GM23338 (cell line): ENCODE measurements around the gene LTBP2. TPM values are rescaled to one million over a fixed set of nuclear protein-coding genes. Genes with fewer than 3 reads are reported as not detected.

Experiments
- ATAC-seq: fragments of 200-7000 bp; cut with Tn5 transposase; 3 replicates; pipeline ENCODE4 v1.9.1; 2020
- DNase-seq: peaks from one replicate; pipeline ENCODE4 v3.0.0-alpha.2; 2015; ENCODE audit warnings: low spot score
- H2AFZ ChIP-seq: fragments of 200-600 bp; sonication (generic); 2 replicates; pipeline ENCODE4 v1.8.0; 2016; ENCODE audit warnings: antibody characterized with exemption, mild to moderate bottlenecking, moderate library complexity
- H3F3A ChIP-seq: fragments of 200-600 bp; sonication (generic); replicated peaks from 2 replicates; pipeline ENCODE4 v1.8.0; 2017; ENCODE audit warnings: antibody characterized with exemption, mixed run types, low read depth
- H3K27ac ChIP-seq: fragments of 200-600 bp; sonication (generic); 2 replicates; pipeline ENCODE4 v1.6.1; 2016; ENCODE audit warnings: low read depth
- H3K27me3 ChIP-seq: fragments of 200-600 bp; sonication (generic); 2 replicates; pipeline ENCODE4 v1.8.0; 2016; ENCODE audit warnings: mild to moderate bottlenecking, mixed run types, moderate library complexity; ENCODE audit not compliant: insufficient read depth
- H3K36me3 ChIP-seq: fragments of 200-600 bp; sonication (generic); 2 replicates; pipeline ENCODE4 v1.8.0; 2016; ENCODE audit warnings: mild to moderate bottlenecking; ENCODE audit not compliant: insufficient read depth
- H3K4me1 ChIP-seq: fragments of 200-600 bp; sonication (generic); 2 replicates; pipeline ENCODE4 v1.8.0; 2016; ENCODE audit warnings: mild to moderate bottlenecking, moderate library complexity; ENCODE audit not compliant: insufficient read depth
- H3K4me2 ChIP-seq: fragments of 200-600 bp; sonication (generic); 2 replicates; pipeline ENCODE4 v1.7.1; 2017; ENCODE audit warnings: mixed run types
- H3K4me3 ChIP-seq: fragments of 200-600 bp; sonication (generic); 2 replicates; pipeline ENCODE4 v1.6.1; 2016; ENCODE audit warnings: mixed run types
- H3K79me2 ChIP-seq: fragments of 200-600 bp; sonication (generic); replicated peaks from 2 replicates; pipeline ENCODE4 v1.8.0; 2017; ENCODE audit warnings: mild to moderate bottlenecking; ENCODE audit not compliant: insufficient read depth
- H3K9me2 ChIP-seq: fragments of 200-600 bp; sonication (generic); 2 replicates; pipeline ENCODE4 v1.8.0; 2017; ENCODE audit not compliant: insufficient read depth
- H4K20me1 ChIP-seq: fragments of 200-600 bp; sonication (generic); replicated peaks from 2 replicates; pipeline ENCODE4 v1.8.0; 2017; ENCODE audit warnings: mild to moderate bottlenecking; ENCODE audit not compliant: insufficient read depth
- H3K27ac Mint-ChIP-seq: 2 replicates; pipeline ENCODE4 v1.8.0; 2020; ENCODE audit warnings: inconsistent platforms, mild to moderate bottlenecking, moderate library complexity, mixed read lengths
- H3K27me3 Mint-ChIP-seq: 3 replicates; pipeline ENCODE4 v1.8.0; 2022; ENCODE audit warnings: low read depth, mild to moderate bottlenecking, moderate library complexity, mixed read lengths, inconsistent platforms; ENCODE audit not compliant: insufficient read depth, poor library complexity
- H3K36me3 Mint-ChIP-seq: 3 replicates; pipeline ENCODE4 v1.8.0; 2021; ENCODE audit warnings: low read depth, mild to moderate bottlenecking, inconsistent platforms, moderate library complexity, mixed read lengths
- H3K4me1 Mint-ChIP-seq: 3 replicates; pipeline ENCODE4 v1.8.0; 2020; ENCODE audit warnings: mild to moderate bottlenecking, inconsistent platforms, mixed read lengths
- H3K4me3 Mint-ChIP-seq: 3 replicates; pipeline ENCODE4 v1.8.0; 2021; ENCODE audit warnings: moderate library complexity, mild to moderate bottlenecking, inconsistent platforms, mixed read lengths
- H3K9me3 Mint-ChIP-seq: 3 replicates; pipeline ENCODE4 v1.8.0; 2020; ENCODE audit warnings: moderate library complexity, mild to moderate bottlenecking, inconsistent platforms, mixed read lengths
- CREB1 ChIP-seq: fragments of 250-450 bp; sonication (Bioruptor Pico); IDR thresholded peaks from 2 replicates; pipeline ENCODE4 v1.5.0; 2020; ENCODE audit warnings: low read depth, mild to moderate bottlenecking, moderate library complexity
- CTCF ChIP-seq, 2 experiments: fragments of 200-600 bp in 1 of 2; sonication (generic) in 1 of 2; conservative IDR thresholded peaks; 2 replicates each; pipeline versions ENCODE4 v1.5.1 to v1.6.1; 2016 to 2017; ENCODE audit warnings: antibody characterized with exemption in 2 of 2, low read depth in 2 of 2, mild to moderate bottlenecking in 2 of 2, moderate library complexity in 1 of 2
- ETS1 ChIP-seq: IDR thresholded peaks from 2 replicates; pipeline ENCODE4 v1.6.1; 2016; ENCODE audit warnings: antibody characterized with exemption
- EZH2 ChIP-seq: fragments of 200-600 bp; sonication (generic); IDR thresholded peaks from one replicate; pipeline ENCODE4 v1.8.0; 2017; ENCODE audit warnings: antibody characterized with exemption, mild to moderate bottlenecking, low read depth; ENCODE audit not compliant: unreplicated experiment
- EZH2phosphoT487 ChIP-seq: fragments of 200-600 bp; sonication (generic); IDR thresholded peaks from one replicate; pipeline ENCODE4 v1.8.1; 2018; ENCODE audit warnings: antibody characterized with exemption; ENCODE audit not compliant: unreplicated experiment
- JUNB ChIP-seq: IDR thresholded peaks from one replicate; pipeline ENCODE4 v1.6.1; 2016; ENCODE audit warnings: antibody characterized with exemption; ENCODE audit not compliant: unreplicated experiment
- NANOG ChIP-seq: IDR thresholded peaks from 2 replicates; pipeline ENCODE4 v1.6.1; 2016; ENCODE audit warnings: antibody characterized with exemption, borderline replicate concordance
- POLR2AphosphoS5 ChIP-seq: IDR thresholded peaks from 2 replicates; pipeline ENCODE4 v1.6.1; 2016; ENCODE audit warnings: antibody characterized with exemption, low read depth
- REST ChIP-seq: IDR thresholded peaks from one replicate; pipeline ENCODE4 v1.6.1; 2018; ENCODE audit warnings: antibody characterized with exemption; ENCODE audit not compliant: unreplicated experiment
- STAT1 ChIP-seq: IDR thresholded peaks from one replicate; pipeline ENCODE4 v1.6.1; 2016; ENCODE audit warnings: antibody characterized with exemption; ENCODE audit not compliant: unreplicated experiment
- ZNF114 ChIP-seq: fragments of 250-450 bp; sonication (Bioruptor Pico); IDR thresholded peaks from 2 replicates; pipeline ENCODE4 v1.5.0; 2020; ENCODE audit warnings: mild to moderate bottlenecking, moderate library complexity
- ZNF331 ChIP-seq: fragments of 250-450 bp; sonication (Bioruptor Pico); IDR thresholded peaks from 2 replicates; pipeline ENCODE4 v1.5.0; 2020; ENCODE audit warnings: low read depth, mild to moderate bottlenecking, moderate library complexity
- ZNF462 ChIP-seq: fragments of 250-450 bp; sonication (Bioruptor Pico); IDR thresholded peaks from 2 replicates; pipeline ENCODE4 v1.5.0; 2020; ENCODE audit warnings: mild to moderate bottlenecking, moderate library complexity
- long read RNA-seq: library from polyadenylated mRNA; unstranded; transcript quantifications from one replicate; pipeline ENCODE4 v2.0.0, GENCODE V29; 2020; ENCODE audit not compliant: unreplicated experiment
- polyA plus RNA-seq: library from polyadenylated mRNA; unstranded; fragments of >200 nt; fragmentation: Nextera tagmentation; extraction: Ambion mirVana; gene quantifications from 2 replicates; pipeline ENCODE4 v1.2.1, GENCODE V29; 2016
- total RNA-seq: library from RNA; depleted of rRNA; stranded (reverse); fragments of >200 nt; shearing (Covaris generic); gene quantifications from 2 replicates; pipeline ENCODE4 v1.2.3, GENCODE V29; 2014; rRNA removed

LTBP2 gene
- total RNA-seq (0.49 and 2.1 TPM in 2 replicates), polyA plus RNA-seq (0.27 and 0.35 TPM in 2 replicates)
- long read RNA-seq, result 0 reads

- Mint-ChIP-seq H3K4me3 (peak within 1 kb of the TSS; percentile 68), H3K27me3 (peaks cover 55% of the 10 kb centered on the region), H3K27ac (no peak within 1 kb of the TSS), H3K9me3 (peaks cover 10% of the 10 kb centered on the region; the same call in 2 of the 3 replicates), H3K4me1 (peaks cover 15% of the 10 kb centered on the region), H3K36me3 (peaks cover 4% of the 10 kb centered on the region; the same call in 1 of the 3 replicates)
- H3K36me3 ChIP-seq, result no peaks in the 10 kb centered on the region
- peak within 1 kb of the TSS; percentile 100 for H2AFZ ChIP-seq
- H3K27ac ChIP-seq, result no peak within 1 kb of the TSS
- no peak for TF ChIP-seq STAT1
- TF ChIP-seq ETS1, result no peak
- no peak for TF ChIP-seq NANOG
- no peak for TF ChIP-seq POLR2AphosphoS5
- no peak for TF ChIP-seq ZNF114
- TF ChIP-seq JUNB, result no peak
- TF ChIP-seq REST, result no peak
- TF ChIP-seq CREB1 (CRISPR knock-in tag), result no peak
- no peak for TF ChIP-seq EZH2
- no peak for TF ChIP-seq ZNF462 (CRISPR knock-in tag)
- TF ChIP-seq CTCF (conservative IDR thresholded peaks at IDR 0.05; ENCODE audit: low read depth in 2 of 2), result no peak
- no peak for TF ChIP-seq EZH2phosphoT487
- TF ChIP-seq ZNF331 (CRISPR knock-in tag), result no peak
- H3K9me2 ChIP-seq, result no peaks in the 10 kb centered on the region
- no peaks in the 10 kb centered on the region for H4K20me1 ChIP-seq
- peaks cover 38% of the 10 kb centered on the region for H3K27me3 ChIP-seq
- peak within 1 kb of the TSS; percentile 76 for H3K4me3 ChIP-seq
- peak within 1 kb of the TSS; percentile 95 for H3K4me2 ChIP-seq
- no peaks in the 10 kb centered on the region for H3K4me1 ChIP-seq
- no peaks in the 10 kb centered on the region for H3K79me2 ChIP-seq
- DNase-seq (peak; percentile 48), ATAC-seq (peak; percentile 39)
- no peaks in the 10 kb centered on the region; the same call in 1 of the 2 replicates for H3F3A ChIP-seq
These were observed at the start of gene LTBP2 for GRCh38 chr14:74611650-74612349. LTBP2 (minus strand) TSS chr14:74612237; CDS start chr14:74611944, 293 bp downstream.
